HepG2 (cell line): ENCODE results near the gene MST1. TPM values are rescaled to one million over a fixed set of nuclear protein-coding genes. Genes with fewer than 3 reads are reported as not detected.

Experiments
- CENPT ChIP-seq: sonication (generic); formaldehyde crosslinking; IDR thresholded peaks from 2 replicates; pipeline ENCODE4 v1.8.0; 2022; ENCODE audit warnings: low read depth, mild to moderate bottlenecking, moderate library complexity, missing genetic modification reagents
- GLI4 ChIP-seq: sonication (generic); formaldehyde crosslinking; IDR thresholded peaks from 2 replicates; pipeline ENCODE4 v1.5.1; 2020; ENCODE audit warnings: missing genetic modification reagents, mild to moderate bottlenecking, moderate library complexity, borderline replicate concordance
- IKZF4 ChIP-seq: sonication (generic); formaldehyde crosslinking; IDR thresholded peaks from 2 replicates; pipeline ENCODE4 v1.5.1; 2020; ENCODE audit warnings: borderline replicate concordance, mild to moderate bottlenecking, low read depth, missing genetic modification reagents; ENCODE audit errors: not compliant biosample characterization
- KMT2A ChIP-seq: sonication (generic); formaldehyde crosslinking; IDR thresholded peaks from 2 replicates; pipeline ENCODE4 v1.4.0; 2020; ENCODE audit warnings: missing genetic modification reagents
- MYNN ChIP-seq: sonication (generic); formaldehyde crosslinking; IDR thresholded peaks from 2 replicates; pipeline ENCODE4 v1.4.0; 2020; ENCODE audit warnings: mild to moderate bottlenecking, low read depth, missing genetic modification reagents
- NFKBIZ ChIP-seq: IDR thresholded peaks from 2 replicates; pipeline ENCODE4 v1.6.1; 2018; ENCODE audit warnings: missing genetic modification reagents, missing compliant biosample characterization
- TBX2 ChIP-seq: sonication (generic); formaldehyde crosslinking; IDR thresholded peaks from 2 replicates; pipeline ENCODE4 v1.5.0; 2020; ENCODE audit warnings: missing genetic modification reagents, mild to moderate bottlenecking, borderline replicate concordance
- TFAP4 ChIP-seq: sonication (generic); IDR thresholded peaks from 2 replicates; pipeline ENCODE4 v1.6.1; 2016; ENCODE audit warnings: low read depth, borderline replicate concordance
- ZBTB7B ChIP-seq: sonication (generic); formaldehyde crosslinking; IDR thresholded peaks from 2 replicates; pipeline ENCODE4 v1.4.0; 2020; ENCODE audit warnings: missing genetic modification reagents
- ZNF20 ChIP-seq: sonication (generic); formaldehyde crosslinking; IDR thresholded peaks from 2 replicates; pipeline ENCODE4 v1.4.0; 2020; ENCODE audit warnings: mild to moderate bottlenecking, moderate library complexity, missing genetic modification reagents
- ZNF253 ChIP-seq: sonication (generic); formaldehyde crosslinking; IDR thresholded peaks from 2 replicates; pipeline ENCODE4 v1.8.0; 2022; ENCODE audit warnings: mild to moderate bottlenecking, missing genetic modification reagents, borderline replicate concordance
- ZNF558 ChIP-seq: sonication (generic); formaldehyde crosslinking; IDR thresholded peaks from 2 replicates; pipeline ENCODE4 v1.9.0; 2022; ENCODE audit warnings: mild to moderate bottlenecking, missing genetic modification reagents, borderline replicate concordance
- ZNF740 ChIP-seq: sonication (generic); formaldehyde crosslinking; IDR thresholded peaks from 2 replicates; pipeline ENCODE4 v1.4.0; 2020; ENCODE audit warnings: missing genetic modification reagents
- ZNF788 ChIP-seq: sonication (generic); formaldehyde crosslinking; IDR thresholded peaks from 2 replicates; pipeline ENCODE4 v1.5.0; 2020; ENCODE audit warnings: mild to moderate bottlenecking, missing genetic modification reagents, borderline replicate concordance
- polyA plus RNA-seq, 8 experiments: library from polyadenylated mRNA; depleted of rRNA in 3 of 8; stranded (reverse) in 7 of 8; unstranded in 1 of 8; fragments of >200 nt; fragmentation: Illumina TruSeq in 4 of 8; extraction: Trizol in 4 of 8; gene quantifications; 2 replicates each; pipeline versions ENCODE4 v1.2.1 to v1.2.3, GENCODE V29; 2011 to 2016; ENCODE audit warnings: low read depth in 4 of 8, missing spikeins in 1 of 8, mixed read lengths in 1 of 8; ENCODE audit not compliant: insufficient read depth in 1 of 8
- total RNA-seq, 5 experiments: library from RNA; depleted of rRNA; stranded (reverse); fragments of >200 nt; fragmentation: Illumina TruSeq; extraction: Trizol; gene quantifications; 2 replicates each; pipeline ENCODE4 v1.2.3, GENCODE V29; 2016; ENCODE audit warnings: low read depth in 1 of 5
- TF ChIP-seq, protein P1 (sequence below): IDR thresholded peaks from 2 replicates; pipeline ENCODE4 v1.6.1; 2016; ENCODE audit warnings: low read depth, missing genetic modification reagents, missing compliant biosample characterization
- TF ChIP-seq, protein P2 (sequence below): sonication (generic); formaldehyde crosslinking; IDR thresholded peaks from 2 replicates; pipeline ENCODE4 v1.4.0; 2020; ENCODE audit warnings: missing genetic modification reagents, mild to moderate bottlenecking, borderline replicate concordance
- TF ChIP-seq, protein P3 (sequence below): IDR thresholded peaks from 2 replicates; pipeline ENCODE4 v1.6.1; 2016

MST1 gene
- total and polyA plus RNA-seq, 2 of the 13 experiments (the other 11 are each of a cell fraction or from before 2014, with no cell fraction given): 189 to 452 TPM

DNA sequence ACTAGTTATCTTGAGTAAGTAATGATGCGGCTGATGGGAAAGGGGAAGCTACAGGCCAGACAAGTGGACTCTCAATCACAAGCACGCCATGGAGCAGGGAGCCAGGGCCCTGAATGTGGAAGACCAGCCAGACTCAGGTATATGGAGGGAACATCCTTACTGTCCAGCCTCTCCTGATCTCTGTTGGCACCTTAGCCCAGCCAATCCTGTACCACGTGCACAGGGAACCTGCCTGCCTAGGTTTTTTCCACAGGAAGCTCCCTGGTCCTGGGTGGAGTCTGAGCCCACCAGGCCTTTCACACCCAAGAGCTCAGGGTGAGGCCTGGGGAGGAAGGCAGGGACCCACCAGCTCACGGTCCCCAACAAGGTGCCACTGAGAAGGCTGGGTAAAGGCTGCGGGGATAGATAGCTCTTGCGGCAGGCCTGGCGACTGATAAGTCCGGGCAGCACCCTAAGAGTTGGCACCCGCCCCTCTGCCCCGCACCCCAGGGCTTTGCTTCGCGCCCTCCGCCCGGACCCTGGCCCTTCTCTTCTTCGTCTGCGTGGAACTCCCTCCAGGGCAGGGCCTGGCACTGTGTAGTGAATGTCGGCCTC, 16.1 kb downstream of the MST1 start (continued):
- TF ChIP-seq TFAP4: no peak
- TF ChIP-seq ZNF740 (CRISPR knock-in tag): no peak
- TF ChIP-seq, protein P1, sequence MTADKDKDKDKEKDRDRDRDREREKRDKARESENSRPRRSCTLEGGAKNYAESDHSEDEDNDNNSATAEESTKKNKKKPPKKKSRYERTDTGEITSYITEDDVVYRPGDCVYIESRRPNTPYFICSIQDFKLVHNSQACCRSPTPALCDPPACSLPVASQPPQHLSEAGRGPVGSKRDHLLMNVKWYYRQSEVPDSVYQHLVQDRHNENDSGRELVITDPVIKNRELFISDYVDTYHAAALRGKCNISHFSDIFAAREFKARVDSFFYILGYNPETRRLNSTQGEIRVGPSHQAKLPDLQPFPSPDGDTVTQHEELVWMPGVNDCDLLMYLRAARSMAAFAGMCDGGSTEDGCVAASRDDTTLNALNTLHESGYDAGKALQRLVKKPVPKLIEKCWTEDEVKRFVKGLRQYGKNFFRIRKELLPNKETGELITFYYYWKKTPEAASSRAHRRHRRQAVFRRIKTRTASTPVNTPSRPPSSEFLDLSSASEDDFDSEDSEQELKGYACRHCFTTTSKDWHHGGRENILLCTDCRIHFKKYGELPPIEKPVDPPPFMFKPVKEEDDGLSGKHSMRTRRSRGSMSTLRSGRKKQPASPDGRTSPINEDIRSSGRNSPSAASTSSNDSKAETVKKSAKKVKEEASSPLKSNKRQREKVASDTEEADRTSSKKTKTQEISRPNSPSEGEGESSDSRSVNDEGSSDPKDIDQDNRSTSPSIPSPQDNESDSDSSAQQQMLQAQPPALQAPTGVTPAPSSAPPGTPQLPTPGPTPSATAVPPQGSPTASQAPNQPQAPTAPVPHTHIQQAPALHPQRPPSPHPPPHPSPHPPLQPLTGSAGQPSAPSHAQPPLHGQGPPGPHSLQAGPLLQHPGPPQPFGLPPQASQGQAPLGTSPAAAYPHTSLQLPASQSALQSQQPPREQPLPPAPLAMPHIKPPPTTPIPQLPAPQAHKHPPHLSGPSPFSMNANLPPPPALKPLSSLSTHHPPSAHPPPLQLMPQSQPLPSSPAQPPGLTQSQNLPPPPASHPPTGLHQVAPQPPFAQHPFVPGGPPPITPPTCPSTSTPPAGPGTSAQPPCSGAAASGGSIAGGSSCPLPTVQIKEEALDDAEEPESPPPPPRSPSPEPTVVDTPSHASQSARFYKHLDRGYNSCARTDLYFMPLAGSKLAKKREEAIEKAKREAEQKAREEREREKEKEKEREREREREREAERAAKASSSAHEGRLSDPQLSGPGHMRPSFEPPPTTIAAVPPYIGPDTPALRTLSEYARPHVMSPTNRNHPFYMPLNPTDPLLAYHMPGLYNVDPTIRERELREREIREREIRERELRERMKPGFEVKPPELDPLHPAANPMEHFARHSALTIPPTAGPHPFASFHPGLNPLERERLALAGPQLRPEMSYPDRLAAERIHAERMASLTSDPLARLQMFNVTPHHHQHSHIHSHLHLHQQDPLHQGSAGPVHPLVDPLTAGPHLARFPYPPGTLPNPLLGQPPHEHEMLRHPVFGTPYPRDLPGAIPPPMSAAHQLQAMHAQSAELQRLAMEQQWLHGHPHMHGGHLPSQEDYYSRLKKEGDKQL: 0 out of 2 replicates have a peak, but pooled peaks have one; percentile 10
- no peak for TF ChIP-seq ZNF20 (CRISPR knock-in tag)
- TF ChIP-seq CENPT (CRISPR knock-in tag): peak; percentile 25; the same call in 1 of the 2 replicates
- TF ChIP-seq ZNF558 (CRISPR knock-in tag): no peak
- TF ChIP-seq, protein P2, sequence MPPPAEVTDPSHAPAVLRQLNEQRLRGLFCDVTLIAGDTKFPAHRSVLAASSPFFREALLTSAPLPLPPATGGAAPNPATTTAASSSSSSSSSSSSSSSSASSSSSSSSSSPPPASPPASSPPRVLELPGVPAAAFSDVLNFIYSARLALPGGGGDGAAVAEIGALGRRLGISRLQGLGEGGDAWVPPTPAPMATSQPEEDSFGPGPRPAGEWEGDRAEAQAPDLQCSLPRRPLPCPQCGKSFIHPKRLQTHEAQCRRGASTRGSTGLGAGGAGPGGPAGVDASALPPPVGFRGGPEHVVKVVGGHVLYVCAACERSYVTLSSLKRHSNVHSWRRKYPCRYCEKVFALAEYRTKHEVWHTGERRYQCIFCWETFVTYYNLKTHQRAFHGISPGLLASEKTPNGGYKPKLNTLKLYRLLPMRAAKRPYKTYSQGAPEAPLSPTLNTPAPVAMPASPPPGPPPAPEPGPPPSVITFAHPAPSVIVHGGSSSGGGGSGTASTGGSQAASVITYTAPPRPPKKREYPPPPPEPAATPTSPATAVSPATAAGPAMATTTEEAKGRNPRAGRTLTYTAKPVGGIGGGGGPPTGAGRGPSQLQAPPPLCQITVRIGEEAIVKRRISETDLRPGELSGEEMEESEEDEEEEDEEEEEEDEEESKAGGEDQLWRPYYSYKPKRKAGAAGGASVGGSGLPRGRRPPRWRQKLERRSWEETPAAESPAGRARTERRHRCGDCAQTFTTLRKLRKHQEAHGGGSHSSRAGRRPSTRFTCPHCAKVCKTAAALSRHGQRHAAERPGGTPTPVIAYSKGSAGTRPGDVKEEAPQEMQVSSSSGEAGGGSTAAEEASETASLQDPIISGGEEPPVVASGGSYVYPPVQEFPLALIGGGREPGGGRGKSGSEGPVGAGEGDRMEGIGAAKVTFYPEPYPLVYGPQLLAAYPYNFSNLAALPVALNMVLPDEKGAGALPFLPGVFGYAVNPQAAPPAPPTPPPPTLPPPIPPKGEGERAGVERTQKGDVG (CRISPR knock-in tag): no peak
- no peak for TF ChIP-seq KMT2A (CRISPR knock-in tag)
- peak; percentile 47 for TF ChIP-seq IKZF4
- no peak for TF ChIP-seq MYNN (CRISPR knock-in tag)
- TF ChIP-seq, protein P3, sequence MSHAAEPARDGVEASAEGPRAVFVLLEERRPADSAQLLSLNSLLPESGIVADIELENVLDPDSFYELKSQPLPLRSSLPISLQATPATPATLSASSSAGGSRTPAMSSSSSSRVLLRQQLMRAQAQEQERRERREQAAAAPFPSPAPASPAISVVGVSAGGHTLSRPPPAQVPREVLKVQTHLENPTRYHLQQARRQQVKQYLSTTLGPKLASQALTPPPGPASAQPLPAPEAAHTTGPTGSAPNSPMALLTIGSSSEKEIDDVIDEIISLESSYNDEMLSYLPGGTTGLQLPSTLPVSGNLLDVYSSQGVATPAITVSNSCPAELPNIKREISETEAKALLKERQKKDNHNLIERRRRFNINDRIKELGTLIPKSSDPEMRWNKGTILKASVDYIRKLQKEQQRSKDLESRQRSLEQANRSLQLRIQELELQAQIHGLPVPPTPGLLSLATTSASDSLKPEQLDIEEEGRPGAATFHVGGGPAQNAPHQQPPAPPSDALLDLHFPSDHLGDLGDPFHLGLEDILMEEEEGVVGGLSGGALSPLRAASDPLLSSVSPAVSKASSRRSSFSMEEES (CRISPR knock-in tag): no peak; the same call in 1 of the 2 replicates
- no peak for TF ChIP-seq GLI4
- 0 out of 2 replicates have a peak, but pooled peaks have one; percentile 17 for TF ChIP-seq NFKBIZ
- TF ChIP-seq ZNF253 (CRISPR knock-in tag): peak; percentile 57; the same call in 1 of the 2 replicates
- TF ChIP-seq ZBTB7B (CRISPR knock-in tag): no peak
- 0 out of 2 replicates have a peak, but pooled peaks have one; percentile 71 for TF ChIP-seq ZNF788 (CRISPR knock-in tag)
- peak; percentile 29; the same call in 1 of the 2 replicates for TF ChIP-seq TBX2
